ENCODE measurements around the gene BEX2.
"Not testable (repeated sequence)": the region's sequence is repeated elsewhere in the genome, so short reads cannot be mapped to it uniquely, and the experiment has no call there.

The BEX2 gene

DNA sequence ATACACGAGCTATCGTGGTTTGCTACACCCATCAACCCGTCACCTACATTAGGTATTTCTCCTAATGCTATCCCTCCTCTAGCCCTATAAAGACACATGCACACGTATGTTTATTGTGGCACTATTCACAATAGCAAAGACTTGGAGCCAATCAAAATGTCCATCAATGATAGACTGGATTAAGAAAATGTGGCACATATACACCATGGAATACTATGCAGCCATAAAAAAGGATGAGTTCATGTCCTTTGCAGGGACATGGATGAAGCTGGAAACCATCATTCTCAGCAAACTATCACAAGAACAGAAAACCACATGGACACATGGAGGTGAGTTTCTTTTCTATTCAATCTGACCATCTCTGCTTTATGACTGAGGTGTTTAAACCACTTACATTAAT lies 5.1 kb downstream of the BEX2 start:
- H3K9me3 Mint-ChIP-seq; H3K36me3 Mint-ChIP-seq (ENCODE audit: low read depth); H3K27me3 Mint-ChIP-seq (ENCODE audit: low read depth); H3K27ac Mint-ChIP-seq; H3K4me1 Mint-ChIP-seq (ENCODE audit: low read depth); H3K4me3 Mint-ChIP-seq: not testable (repeated sequence)

DNA sequence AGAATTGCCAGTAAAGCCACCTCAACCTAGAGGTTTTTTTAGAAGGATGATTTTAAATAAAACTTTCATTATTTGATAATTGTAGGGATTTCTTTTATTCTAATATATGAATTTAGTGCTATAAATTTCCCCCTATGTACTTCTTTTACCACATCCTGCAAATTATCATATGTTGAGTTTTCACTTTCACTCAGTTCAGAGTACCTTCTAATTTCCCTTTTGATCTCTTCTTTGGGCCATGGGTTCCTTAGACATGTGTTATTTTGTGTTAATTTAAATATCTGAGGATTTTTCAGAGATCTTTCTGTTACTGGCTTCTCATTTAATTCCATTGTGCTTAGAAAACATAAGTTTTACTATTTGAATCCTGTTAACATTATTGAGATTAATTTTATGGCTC lies 6.1 kb downstream of the BEX2 start:
- Mint-ChIP-seq H3K4me1 (ENCODE audit: low read depth) (no peaks in the 10 kb centered on the region), H3K9me3 (no peaks in the 10 kb centered on the region), H3K27ac (no peak overlapping the region), H3K36me3 (ENCODE audit: low read depth) (no peaks in the 10 kb centered on the region), H3K4me3 (no peak overlapping the region), H3K27me3 (ENCODE audit: low read depth) (peaks cover 5% of the 10 kb centered on the region)

DNA sequence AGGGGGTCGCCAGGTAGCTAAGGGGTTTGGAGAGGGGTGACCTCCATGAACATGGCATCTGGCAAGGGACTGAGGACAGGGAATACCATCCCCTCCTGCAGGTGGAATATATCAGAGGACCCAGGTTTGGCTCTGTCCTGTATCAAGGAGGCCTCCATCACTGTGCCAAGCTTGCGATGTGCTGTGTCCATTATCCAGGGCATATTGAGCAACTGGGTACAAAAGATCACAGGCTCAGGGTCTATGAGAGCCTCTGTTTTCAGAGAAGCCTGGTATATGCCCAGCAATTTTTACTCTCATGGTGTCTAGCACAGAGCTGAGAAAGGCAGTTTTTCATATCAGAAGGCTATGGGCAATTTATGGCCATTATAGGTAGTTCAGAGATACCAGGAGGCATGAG lies 17.7 kb downstream of the BEX2 start:
- no peaks in the 10 kb centered on the region for H3K36me3 Mint-ChIP-seq (ENCODE audit: low read depth)
- H3K9me3 Mint-ChIP-seq, result no peaks in the 10 kb centered on the region
- H3K4me3 Mint-ChIP-seq, result no peak overlapping the region
- no peak overlapping the region for H3K27ac Mint-ChIP-seq
- no peaks in the 10 kb centered on the region for H3K4me1 Mint-ChIP-seq (ENCODE audit: low read depth)
- H3K27me3 Mint-ChIP-seq (ENCODE audit: low read depth), result peaks cover 7% of the 10 kb centered on the region

DNA sequence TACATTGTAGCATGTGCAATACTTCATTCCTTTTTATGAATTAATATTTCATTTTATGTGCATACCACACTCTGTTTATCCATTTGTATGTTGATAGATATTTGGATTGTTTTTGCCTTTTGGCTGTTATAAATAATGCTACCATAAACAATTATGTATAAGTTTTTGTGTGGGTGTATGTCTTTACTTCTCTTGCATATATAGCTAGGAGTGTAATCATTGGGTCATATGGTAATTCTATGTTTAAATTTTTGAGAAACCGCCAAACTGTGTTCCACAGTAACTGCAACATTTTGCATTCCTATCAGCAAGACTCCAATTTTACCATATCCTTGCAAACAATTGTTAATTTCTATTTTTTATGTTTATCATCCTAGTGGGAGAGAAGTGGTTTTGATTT lies 31.2 kb downstream of the BEX2 start:
- Mint-ChIP-seq H3K9me3 (no peaks in the 10 kb centered on the region), H3K36me3 (ENCODE audit: low read depth) (no peaks in the 10 kb centered on the region), H3K27ac (no peak overlapping the region), H3K4me1 (ENCODE audit: low read depth) (no peaks in the 10 kb centered on the region), H3K27me3 (ENCODE audit: low read depth) (peaks cover 47% of the 10 kb centered on the region), H3K4me3 (no peak overlapping the region)

DNA sequence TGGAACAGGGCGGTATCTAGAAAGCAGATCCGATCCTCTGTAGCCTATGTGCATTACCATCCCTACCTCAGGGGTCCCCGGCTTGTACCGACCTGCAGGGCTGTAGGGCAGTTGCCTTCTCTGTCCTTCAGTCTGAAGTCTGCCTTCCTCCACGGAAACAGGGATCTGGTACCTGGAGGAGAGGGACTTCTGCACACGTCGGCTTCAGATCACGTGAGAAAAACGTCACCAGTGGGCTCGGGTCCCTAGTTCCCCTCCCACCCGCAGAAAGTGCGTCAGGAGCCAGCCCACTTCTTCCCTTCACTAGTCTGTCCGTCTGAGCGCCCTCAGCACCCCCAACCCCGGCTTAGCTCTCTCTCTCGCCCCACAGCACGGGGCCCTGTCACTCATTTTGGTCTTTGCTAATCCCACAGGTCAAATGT lies 34.2 kb downstream of the BEX2 start, which contains the start of gene TCEAL5:
TSS of gene TCEAL5 (minus strand) at position 170 of the 422 bp plus-strand sequence. CDS start 2,187 bp downstream, outside the sequence.
- H3K4me3 Mint-ChIP-seq, result no peak within 1 kb of the TSS
- H3K9me3 Mint-ChIP-seq, result no peaks in the 10 kb centered on the region
- H3K4me1 Mint-ChIP-seq (ENCODE audit: low read depth), result no peaks in the 10 kb centered on the region
- no peak within 1 kb of the TSS for H3K27ac Mint-ChIP-seq
- peaks cover 53% of the 10 kb centered on the region for H3K27me3 Mint-ChIP-seq (ENCODE audit: low read depth)
- H3K36me3 Mint-ChIP-seq (ENCODE audit: low read depth), result no peaks in the 10 kb centered on the region

DNA sequence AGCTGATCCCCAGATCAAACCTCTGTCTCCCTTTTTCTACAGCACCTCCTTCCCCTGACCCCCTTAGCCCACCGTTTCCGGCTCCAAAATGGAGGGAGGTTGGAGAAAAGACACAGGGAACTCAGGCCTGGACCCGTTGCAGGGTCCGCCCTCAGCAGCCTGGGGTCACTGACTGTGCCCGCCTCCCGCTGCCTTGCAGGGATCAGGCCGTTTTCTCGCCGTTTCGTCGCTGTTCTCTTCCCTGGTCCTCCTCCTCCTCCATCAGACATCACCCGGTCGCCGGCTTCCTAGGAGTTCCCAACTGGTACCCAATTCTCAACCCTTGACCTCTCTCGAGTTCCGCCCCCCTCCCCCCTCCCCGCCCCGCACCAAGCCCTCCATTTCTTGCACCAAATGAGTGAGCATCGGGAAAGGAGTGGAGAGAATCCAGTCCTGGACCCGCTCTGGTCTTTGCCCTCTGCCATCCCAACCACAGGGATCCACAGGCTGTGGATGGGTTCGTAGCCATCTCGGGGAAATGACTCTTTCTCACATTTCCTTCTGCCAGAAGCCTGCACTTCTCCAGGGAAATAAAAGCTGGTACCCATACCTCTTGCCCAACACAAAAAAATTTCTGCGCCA lies 34.7 kb downstream of the BEX2 start:
- Mint-ChIP-seq H3K27ac (no peak overlapping the region), H3K27me3 (ENCODE audit: low read depth) (peaks cover 53% of the 10 kb centered on the region), H3K4me3 (no peak overlapping the region), H3K36me3 (ENCODE audit: low read depth) (no peaks in the 10 kb centered on the region), H3K9me3 (no peaks in the 10 kb centered on the region), H3K4me1 (ENCODE audit: low read depth) (no peaks in the 10 kb centered on the region)

DNA sequence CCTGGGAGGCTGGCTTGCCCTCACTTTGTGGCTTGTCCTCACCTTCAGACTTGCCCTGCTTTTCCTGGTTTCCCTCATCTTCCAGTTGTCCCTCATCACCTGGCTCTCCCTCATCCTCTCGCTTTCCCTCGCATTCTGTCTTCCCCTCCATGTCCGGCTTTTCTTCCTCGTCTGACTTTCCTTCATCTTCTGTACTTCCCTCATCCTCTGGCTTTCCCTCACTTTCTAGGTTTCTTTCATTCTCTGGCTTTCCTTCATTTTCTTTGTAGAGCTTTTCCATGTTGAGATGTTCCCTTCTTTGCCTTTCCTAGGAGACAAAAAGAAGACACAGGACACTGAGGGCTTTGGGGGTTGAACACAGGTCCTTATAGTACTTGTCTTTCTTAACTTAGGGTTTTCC lies 36.5 kb downstream of the BEX2 start:
- Mint-ChIP-seq H3K36me3 (ENCODE audit: low read depth) (no peaks in the 10 kb centered on the region), H3K4me1 (ENCODE audit: low read depth) (no peaks in the 10 kb centered on the region), H3K4me3 (no peak overlapping the region), H3K27me3 (ENCODE audit: low read depth) (peaks cover 50% of the 10 kb centered on the region), H3K27ac (no peak overlapping the region), H3K9me3 (no peaks in the 10 kb centered on the region)

Data from T-helper 1 cell treated with Interleukin-12 subunit alpha and Interleukin-12 subunit beta and Interleukin-4 antibody, amounts not matched to agents 30 μg/mL and 1 μg/mL, for 36 hours (primary cell).